GM19452 (cell line): ENCODE results near the gene HABP2.

Experiments used
- ATAC-seq: cut with Tn5 transposase; IDR thresholded peaks from one replicate; pipeline ENCODE4 v1.9.1; 2021; ENCODE audit not compliant: unreplicated experiment

Gene HABP2

GRCh38 chr10:113525713-113526112 is 27.1 kb upstream of the HABP2 start:
- no peak for ATAC-seq

DNA sequence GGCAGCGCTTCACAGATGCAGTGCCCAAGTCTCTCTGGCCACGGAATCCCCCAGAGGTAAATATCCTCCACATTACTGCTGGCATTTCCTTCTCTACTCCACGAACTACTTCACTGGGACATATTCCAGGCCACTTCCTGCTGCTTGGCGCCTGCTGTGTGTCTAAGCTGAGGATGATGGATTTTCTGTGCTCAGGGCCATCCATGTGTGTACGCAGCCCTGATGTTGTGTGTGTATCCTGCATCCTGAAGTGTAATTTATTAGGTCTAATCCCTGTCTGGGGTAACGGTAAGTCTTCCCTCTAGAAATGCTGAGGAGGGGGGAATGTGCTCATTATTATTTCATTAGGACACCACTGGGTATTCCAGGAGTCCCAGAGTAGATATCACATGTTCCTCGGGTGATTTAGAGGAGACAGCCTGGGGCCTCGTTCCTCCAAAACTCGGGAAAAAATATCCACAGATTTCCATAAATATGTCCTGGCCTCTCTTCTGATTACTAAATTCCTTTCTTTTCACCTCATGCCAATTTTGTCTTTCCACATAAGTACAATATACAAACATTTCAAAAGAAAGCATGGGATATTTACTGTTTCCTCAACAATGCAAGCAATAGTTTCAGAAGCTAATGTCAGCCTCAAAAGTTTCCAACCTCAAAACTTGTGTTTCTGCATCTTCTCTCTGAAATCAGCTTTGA is 25.5 kb upstream of the HABP2 start:
- ATAC-seq, result no peak

DNA sequence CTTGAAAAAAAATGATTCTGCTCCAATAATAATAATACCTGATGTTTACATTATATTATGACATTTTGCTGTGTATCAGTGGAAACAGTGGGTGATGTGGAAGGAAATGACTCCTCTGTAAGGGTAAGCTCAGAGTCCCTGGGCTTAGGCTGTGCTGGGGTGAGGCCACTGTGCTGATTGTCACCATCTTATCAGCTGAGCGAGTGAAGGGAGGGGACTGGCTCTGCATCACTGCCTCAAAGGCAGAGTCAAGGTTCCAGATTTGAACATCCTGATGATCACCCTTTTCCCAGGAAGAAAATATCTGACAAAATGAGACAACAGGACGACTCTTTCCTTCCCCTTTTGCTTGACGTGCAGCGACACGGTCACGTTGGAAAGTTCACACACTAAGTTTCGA is 24.0 kb upstream of the HABP2 start:
- ATAC-seq, result no peak

DNA sequence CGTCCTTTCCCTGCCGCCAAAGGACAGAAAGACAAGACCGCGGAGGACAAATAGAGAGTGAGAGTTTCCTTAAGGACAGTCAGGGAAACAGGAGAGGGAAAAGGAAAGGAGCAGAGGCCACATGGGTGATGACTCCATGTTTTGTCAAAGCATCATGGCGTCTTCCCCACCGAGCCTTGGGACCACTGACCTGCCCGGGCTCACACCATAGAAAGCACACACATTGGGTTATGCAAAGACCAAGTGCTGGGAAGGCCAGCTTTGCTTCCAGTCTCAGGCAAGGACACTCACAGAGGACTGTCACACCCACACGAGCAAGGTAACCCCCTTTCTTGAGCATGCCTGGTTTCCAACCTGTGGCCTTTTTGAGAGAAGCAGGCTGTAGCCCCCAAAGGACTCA is 23.3 kb upstream of the HABP2 start:
- no peak for ATAC-seq

- ATAC-seq, result no peak
Measured at GRCh38 chr10:113530476-113530875, 22.4 kb upstream of the HABP2 start.

GRCh38 chr10:113532724-113533123 is 20.1 kb upstream of the HABP2 start:
- ATAC-seq, result no peak

- ATAC-seq, result no peak
Measured at GRCh38 chr10:113533801-113534200, 19.1 kb upstream of the HABP2 start.

DNA sequence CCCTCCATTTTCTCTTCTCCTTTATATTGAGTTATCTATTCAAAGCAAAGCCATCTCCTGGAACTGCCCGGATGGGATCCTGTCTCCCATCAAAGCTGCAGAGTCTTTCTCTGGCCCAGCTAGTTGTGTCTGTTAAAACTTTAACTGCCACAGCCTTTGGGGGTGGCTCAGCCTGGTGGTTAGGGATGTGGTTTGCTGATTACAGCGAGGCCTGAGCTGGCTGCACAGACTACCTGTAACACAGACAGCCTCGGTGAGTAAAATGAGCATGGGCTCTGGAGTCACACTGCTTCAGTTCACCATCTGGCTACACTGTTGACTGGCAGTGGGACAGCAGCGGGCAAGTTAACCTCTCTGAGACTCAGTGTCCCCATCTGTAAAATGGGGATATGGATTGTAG is 18.4 kb upstream of the HABP2 start:
- no peak for ATAC-seq

DNA sequence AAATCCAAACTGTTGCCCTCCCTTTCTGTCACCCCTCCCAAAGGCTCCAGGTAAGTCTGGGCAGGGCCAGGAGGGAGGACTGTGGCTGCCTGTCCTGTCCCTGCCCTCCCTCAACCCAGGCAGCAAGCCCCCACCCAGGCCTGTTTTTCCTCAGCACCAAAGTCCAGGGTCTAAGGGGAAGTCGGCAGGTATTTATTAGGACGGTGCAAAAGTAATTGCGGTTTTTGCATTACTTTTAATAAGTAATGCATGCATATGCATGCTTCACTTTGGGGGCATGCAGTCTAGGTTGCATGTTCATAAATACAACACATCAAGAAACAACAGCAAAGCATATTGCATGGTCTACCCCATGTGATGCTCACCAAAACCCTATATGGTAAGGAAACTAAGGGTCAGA is 15.2 kb upstream of the HABP2 start:
- no peak for ATAC-seq

DNA sequence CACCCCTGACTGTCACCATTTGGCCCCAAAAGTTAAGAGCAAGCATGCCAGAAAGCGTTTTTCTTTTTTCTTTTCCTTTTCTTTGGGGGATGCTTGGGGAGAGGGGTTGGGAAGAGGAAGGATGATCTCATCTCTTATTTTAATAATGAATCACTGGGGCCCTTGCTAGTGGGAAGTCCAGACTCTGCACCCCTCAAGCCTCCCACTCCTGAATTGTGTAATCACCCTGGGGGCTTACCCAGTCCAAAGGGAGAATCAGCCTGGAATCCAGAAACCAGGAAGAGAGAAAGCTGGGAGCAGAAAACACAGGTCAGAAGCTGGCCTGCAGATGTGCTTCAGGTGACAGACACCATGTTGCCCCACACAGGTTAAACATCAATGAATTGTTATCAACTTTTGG is 14.7 kb upstream of the HABP2 start:
- ATAC-seq, result no peak

GRCh38 chr10:113539789-113540188 is 13.1 kb upstream of the HABP2 start:
- ATAC-seq, result no peak

GRCh38 chr10:113540845-113541548 is 11.9 kb upstream of the HABP2 start:
- ATAC-seq, result no peak

DNA sequence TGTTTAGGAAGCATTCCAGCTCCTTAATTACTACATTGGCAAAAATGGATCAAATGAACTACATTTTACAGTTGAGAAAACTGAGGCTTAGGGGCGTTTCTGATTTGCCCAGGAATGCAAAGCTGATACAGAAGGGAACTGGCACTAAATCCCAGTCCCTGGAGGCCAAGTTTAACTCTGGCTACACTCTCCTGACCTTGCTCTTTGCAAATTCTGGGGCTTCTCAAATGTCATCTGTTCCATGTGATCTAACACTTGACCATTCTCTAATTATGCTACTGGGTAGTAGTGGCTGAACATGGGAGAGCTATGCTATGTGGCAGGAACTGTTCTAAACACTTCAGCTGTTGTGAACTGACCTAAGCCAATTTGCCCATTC is 11.3 kb upstream of the HABP2 start:
- ATAC-seq, result no peak

DNA sequence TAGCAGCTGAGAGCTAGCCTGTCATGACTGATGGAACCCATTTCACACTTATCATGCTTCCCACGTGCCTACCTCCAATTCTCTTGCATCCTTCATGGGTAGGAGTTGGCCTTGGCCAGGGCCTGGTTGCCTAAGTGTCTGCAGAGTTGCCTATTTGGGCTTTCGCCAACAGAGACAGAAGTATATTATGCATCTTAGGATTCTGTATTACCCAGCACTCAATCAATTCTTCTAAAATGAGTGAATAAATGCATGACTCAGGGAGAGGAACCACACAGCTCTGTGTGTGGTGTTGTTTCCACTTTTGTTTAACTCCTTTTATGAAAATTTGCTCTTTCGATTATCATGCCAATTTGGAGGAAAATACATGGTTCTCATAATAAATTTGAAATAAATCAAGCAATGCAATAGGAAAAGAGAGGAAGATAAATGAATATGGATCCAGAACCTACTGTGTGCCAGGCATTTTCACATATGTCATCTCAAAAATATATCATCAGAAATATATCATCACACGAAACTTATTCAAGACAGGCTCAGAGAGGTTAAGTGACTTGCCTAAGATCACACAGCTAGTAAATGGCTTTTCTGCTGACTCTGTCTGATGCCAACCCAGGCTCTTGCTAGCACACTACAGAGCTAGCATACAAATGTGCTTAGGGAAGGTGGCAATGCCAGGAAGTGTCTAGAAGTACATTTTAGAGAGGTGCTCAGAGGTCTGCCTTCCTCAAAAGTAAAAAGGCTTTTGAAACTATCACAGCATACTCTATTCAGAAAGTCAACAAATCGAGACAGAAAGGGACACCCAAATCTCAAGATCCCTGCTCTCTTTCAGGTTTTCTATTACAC is 9.5 kb upstream of the HABP2 start:
- ATAC-seq, result no peak

DNA sequence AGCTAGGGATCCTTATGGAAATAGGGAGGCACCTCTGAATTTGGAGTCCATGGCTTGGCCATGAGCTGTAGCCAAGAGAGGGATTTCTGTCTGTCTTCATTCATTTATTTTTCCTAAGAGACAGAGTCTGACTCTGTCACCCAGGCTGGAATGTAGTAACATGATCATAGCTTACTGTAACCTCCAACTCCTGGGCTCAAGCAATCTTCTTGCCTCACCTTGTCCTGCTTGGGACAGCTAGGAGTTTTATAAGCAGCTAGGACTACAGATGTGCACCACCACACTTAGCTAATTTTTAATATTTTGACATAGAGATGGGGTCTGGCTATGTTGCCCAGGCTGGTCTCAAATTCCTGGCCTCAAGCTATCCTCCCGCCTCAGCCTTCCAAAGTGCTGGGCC is 8.5 kb upstream of the HABP2 start:
- no peak for ATAC-seq

DNA sequence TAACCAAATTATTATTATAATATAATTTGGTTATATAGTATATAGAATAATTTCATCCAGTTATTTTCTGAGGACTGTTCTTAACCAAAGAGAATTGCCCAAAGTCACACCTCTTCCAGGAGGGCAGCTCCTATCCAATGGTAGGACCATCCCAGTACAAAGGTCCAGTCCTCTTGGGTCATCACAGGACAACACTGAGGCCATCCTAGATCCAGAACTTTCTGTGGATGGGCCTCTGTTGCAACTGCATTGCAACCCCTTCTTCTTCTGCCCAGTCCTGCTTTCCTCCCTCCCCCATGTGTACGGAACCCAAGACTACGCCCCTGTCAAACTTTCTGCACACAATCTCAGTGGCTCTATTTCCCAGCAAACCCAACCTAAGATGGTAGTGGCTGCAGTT is 5.4 kb upstream of the HABP2 start:
- no peak for ATAC-seq

DNA sequence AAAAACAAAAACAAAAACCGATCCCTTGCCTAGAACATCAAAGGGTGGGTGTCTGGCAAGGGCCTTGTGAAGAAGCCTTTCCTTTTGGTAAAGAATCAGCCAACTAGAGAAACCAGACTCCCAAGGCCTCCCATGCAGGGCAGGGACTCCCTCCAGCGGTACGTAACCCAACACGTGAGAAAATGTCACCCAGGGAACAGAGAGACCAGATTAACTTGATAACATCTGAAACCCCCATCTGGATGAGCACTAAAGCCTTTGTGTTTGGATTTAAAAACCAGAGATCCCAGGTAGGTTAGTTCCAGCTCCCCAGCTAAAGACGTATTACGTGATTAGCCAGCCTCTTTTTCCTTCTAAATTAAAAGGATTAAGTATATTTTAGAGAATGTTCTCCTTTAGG is 3.0 kb upstream of the HABP2 start:
- no peak for ATAC-seq

GRCh38 chr10:113550365-113550764 is 2.5 kb upstream of the HABP2 start:
- no peak for ATAC-seq

GRCh38 chr10:113552014-113552413 is 839 bp upstream of the HABP2 start:
- ATAC-seq, result no peak

DNA sequence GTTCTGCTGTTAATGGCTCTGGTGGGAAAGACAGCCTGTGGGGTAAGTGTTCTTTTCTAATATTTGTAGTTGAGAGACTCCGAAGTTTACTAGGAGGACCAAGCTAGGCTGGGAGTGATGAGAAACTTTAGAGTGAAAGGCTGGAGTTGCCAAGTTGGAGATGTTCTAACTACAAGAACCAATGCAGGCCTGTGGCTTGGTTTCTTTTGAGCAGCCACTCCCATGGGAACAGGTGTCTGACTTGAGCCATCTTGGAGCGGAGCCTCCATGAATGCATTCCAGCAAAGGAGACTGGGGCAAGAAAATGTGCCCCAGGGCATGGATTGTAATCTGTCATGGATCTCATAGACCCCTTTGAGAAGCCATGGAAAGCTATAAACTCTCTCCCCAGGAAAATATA is 296 bp downstream of the HABP2 start:
- ATAC-seq, result no peak

DNA sequence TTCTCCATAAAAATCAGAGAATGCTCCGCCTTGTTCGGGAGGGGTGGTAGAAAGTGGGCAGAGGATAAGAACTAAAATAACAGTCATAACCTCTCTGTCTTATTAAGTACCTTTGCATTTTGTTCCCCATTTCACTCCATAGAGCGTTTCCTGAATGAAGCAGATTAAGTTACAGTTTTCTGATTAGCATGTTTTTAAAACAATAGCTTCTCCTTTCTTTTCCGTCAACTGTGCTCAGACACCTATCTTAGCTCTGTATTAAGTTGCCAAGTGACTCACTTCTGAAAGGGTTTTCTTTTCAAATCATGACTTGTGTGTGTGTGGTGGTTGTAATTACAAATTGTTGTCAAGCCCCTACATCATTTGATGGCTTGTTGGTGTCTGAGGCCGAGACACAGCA is 1.4 kb downstream of the HABP2 start:
- no peak for ATAC-seq

DNA sequence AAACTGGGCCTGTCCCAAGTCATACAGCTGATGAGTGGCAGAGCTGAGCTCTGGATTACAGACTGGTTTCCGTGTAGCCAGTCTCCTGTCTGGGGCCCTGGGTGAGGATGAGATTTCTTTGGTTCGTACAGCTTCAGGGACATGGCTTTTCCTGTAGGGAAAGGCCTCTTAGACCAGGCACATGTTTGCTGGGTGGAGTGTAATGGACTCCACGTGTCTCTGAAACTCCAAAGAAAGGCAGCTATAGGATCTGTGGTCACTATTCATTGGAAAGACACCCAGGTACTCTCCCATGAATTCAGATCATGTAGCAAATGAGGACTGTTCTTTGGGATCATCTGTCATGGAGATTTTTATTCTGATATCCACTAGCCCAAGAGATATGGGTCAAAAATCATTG is 2.4 kb downstream of the HABP2 start:
- ATAC-seq, result no peak
